ENCODE results near the gene PRICKLE2. TPM values are rescaled to one million over a fixed set of nuclear protein-coding genes. Genes with fewer than 3 reads are reported as not detected.

Gene PRICKLE2
- total RNA-seq, 1 donor from 2014 or later = 56.1 TPM

DNA sequence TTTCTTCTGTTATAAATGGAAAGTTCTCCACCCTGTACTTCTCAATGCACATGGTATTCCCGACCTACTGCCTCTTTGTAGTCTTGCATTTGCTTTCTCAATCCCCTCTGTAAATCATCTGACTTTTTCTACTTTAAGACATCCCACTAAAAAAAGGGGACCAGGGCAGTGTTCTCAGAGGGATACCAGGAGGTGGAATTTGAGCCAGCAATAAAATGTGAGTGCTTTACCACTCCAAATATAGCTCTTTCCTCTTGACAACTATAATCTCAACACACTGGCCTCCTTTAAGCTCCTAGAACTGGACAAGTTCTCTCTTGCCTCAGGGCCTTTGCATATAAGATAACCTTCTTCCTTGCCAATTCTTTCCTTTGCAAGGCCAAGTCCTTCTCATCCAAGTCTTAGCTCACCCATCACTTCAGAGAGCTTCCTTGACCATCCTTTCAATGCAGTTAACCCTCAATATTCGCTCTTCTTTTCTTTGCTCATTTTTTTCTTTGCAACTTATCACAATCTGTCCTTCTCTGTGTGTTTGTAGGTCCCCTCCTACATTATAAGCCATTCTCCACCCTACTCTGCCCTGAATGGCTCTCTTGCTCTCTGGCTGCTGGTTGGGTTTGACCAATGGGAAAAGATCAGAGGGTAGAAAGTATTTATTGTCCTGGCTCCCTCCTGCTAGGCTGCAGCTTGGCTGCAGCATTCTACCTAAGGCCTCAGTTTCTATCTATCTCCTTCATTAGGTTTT lies 93.4 kb downstream of the PRICKLE2 start:
- DNase-seq (ENCODE audit: low read depth) = no peak

DNA sequence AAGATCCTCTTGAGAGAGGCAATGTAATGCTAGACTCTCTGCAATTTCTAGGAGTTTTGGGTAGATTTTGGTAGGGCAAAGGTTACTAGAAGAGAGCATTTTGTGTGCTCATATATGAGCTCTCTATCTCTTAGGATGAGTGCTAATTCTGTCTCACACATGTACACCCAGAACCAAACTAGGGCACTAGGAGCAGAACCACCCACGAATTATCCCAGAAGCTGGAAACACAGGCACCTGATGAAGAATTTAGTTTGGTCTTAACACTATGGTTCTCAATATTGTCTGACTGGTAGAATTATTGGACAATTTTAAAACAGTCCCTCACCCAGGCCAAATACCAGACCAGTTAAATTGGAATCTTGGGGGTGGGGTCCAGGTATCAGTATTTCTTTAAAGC lies 94.8 kb downstream of the PRICKLE2 start:
- no peak for DNase-seq (ENCODE audit: low read depth)

DNA sequence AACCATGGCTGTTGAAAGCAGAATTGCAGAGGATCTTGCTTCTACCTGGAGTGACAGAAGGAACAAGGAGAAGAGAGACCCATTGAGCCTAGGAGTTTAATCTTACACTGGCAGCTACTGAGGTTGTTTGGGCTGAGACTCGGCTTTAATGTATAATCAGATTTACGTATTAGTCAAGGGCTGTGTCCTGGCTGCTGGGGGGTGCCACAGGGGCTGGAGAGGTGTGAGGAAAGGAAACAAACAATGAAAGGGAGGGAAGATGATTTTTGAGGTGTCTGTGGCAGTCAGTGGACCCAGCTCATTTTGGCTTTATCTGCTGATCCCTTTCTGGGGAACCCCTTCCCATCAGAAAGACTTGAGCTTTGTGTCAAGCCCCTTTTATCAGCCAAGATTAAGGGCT lies 95.7 kb downstream of the PRICKLE2 start:
- no peak for DNase-seq (ENCODE audit: low read depth)

DNA sequence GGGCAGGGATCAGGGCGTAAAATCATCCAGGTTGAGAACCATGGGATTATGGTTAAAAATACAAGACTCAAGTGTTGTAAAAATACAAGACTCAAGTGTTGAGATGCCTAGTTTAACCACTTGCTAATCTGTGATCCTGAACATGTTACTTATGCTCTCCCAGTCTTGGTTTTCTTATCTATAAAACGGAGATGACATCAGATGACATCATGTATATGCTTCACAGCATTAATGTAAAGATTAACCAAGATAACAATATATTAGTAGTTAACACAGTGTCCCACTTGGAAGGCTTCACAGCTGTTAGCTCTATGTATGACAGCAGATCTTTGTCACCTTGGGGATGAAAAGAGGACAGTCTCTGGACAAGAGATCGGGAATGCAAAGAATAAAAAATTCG lies 96.2 kb downstream of the PRICKLE2 start:
- DNase-seq (ENCODE audit: low read depth) = no peak

DNA sequence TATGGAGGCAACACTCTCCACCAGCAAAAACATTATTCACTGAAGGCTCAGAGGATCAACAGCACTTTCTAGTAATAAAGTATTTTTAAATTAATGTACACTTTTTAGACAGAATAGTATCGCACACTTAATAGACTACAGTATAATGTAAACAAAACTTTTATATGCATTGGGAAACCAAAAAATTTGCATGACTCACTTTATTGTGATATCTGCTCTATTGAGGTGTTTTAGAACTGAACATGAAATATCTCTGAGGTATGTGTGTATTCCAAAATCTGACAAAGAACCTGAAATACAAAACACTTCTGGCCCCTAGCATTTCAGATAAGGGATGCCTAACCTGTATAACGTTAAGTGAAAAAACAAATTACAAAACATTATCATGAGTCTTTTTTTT lies 99.7 kb downstream of the PRICKLE2 start:
- no peak for DNase-seq (ENCODE audit: low read depth)

DNA sequence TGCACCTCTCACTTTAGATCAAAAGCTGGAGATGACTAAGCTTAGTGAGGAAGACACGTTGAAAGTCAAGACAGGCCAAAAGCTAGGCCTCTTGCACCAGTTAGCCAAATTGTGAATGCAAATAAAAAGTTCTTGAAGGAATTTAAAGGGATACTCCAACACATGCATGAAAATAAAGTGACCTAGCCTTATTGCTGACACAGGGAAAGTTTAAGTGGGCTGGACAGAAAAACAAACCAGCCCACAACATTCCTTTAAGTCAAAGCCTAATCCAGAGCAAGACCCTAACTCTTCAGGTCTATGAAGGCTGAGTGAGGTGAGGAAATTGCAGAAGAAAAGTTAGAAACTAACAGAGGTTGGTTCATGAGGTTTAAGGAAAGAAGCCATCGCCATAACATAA lies 101.3 kb downstream of the PRICKLE2 start:
- DNase-seq (ENCODE audit: low read depth) = no peak

DNA sequence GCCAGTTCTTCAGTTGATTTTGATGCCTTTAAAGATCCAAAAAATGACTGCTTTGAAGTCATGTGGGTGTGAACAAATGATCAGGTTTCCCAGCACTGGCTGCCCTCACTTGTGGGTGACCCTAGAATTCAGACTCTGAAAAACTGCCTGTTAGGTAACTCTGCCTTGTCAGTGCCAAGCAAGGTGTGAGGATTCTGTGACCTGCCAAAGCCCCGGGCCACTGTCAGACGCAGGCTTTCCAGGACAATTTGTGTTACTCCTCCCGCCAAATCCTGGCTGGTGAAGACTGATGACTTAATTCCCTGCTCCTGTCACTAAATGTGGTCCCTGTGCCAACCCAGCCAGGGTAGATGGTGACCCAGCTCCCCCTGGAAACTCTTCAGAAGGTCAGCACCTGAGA lies 102.8 kb downstream of the PRICKLE2 start:
- no peak for DNase-seq (ENCODE audit: low read depth)

DNA sequence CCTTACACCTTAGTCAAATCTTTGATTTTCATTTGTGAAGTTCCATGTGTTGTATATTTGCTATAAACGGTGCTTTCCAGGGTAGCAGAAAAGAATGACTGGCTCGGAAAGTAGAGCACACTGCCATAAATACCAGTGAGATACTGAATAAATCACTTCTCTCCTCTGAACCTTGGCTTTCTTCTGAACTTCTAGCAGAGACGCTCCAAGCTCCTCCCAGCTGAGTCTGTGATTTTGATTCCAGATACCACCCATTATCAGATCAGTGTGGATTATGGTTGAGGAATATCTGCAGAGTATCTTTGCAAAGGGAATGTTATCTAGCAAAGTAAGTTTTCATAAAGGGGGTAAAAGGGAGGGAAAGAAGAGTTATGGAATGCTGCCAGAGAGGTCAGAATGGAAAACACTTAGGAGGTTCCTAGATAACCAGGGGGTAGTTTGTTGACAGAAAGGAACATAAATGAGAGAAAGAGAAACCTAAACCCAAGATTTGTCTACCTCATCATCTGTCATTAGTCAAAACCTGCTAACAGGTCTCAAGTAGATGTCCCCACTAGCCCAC lies 103.4 kb downstream of the PRICKLE2 start:
- DNase-seq (ENCODE audit: low read depth) = no peak

DNA sequence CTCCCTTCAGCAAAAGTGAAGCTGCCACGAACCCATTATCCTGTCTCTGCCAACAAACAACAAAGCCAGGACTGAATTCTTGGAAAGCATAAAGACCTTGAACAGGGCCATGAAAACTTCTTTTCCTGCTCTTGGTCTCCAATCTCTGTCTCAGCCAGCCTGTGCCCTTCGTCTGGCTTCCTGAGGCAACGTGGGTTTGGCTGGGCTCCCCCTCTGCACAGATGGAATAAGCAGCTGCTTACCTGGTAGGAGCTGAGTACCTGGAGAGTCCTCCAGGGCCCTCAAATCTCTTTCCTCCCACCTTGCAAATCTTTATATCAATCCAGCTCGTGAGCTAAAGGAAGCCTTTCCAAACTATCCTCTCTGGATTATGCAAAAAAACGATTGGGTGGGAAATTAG lies 104.4 kb downstream of the PRICKLE2 start:
- no peak for DNase-seq (ENCODE audit: low read depth)

DNA sequence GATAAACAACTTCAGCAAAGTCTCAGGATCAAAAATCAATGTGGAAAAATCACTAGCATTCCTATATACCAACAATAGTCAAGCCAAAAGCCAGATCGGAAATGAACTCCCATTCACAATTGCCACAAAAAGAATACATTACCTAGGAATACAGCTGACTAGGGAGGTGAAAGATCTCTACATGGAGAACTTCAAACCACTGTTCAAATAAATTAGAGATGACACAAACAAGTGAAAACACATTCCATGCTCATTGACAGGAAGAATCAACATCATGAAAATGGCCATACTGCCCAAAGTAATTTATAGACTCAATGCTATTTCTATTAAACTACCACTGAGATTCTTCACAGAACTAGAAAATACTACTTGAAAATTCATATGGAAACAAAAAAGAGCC lies 107.8 kb downstream of the PRICKLE2 start:
- no peak for DNase-seq (ENCODE audit: low read depth)

DNA sequence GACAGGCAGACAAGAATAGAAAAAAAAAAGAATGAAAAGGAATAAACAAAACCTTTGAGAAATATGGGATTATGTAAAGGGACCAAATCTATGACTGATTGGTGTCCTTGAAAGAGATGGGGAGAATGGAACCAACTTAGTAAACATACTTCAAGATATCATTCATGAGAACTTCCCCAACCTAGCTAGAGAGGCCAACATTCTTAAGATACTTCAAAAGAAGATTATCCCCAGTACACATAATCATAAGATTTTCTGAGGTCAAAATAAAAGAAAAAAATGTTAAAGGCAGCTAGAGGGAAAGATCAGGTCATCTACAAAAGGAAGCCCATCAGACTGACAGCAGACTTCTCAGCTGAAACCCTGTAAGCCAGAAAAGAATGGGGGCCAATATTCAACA lies 110.6 kb downstream of the PRICKLE2 start:
- DNase-seq (ENCODE audit: low read depth) = no peak

DNA sequence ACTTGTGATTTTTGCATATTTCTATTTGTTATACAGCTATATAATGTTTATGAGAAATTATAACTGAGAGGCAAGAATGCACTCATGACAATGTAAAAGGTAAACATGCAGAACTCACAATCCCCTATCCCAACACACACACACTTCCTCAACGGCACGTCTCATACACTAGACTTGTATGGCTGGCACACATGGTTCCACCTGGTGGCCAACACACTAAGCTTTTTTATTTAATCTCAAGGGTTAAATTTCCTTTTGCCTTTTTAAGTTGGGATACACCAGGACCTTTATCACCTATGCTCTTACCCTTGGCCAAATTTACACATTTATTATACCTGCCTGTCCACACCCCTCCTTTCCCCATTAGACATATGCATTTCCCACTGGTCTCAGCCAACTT lies 113.4 kb downstream of the PRICKLE2 start:
- DNase-seq (ENCODE audit: low read depth) = no peak

DNA sequence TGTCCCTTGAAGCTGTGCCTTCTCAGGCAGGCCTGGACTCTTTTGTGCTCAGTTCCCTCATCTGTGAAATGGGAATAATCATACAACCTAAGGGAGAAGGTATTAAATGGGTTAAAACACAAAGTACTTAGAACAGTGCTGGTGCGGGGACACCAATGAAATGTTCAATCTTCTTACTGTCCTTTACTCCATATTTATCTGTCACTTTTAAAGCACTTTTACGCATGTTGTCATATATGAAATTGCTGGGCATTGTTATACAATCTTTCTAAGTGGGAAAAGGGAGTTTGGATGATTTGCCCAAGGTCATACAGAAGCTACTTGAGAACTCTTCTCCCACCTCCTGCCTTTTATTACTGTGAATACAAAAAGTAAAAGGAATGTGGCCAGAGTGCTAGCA lies 114.2 kb downstream of the PRICKLE2 start:
- no peak for DNase-seq (ENCODE audit: low read depth)

DNA sequence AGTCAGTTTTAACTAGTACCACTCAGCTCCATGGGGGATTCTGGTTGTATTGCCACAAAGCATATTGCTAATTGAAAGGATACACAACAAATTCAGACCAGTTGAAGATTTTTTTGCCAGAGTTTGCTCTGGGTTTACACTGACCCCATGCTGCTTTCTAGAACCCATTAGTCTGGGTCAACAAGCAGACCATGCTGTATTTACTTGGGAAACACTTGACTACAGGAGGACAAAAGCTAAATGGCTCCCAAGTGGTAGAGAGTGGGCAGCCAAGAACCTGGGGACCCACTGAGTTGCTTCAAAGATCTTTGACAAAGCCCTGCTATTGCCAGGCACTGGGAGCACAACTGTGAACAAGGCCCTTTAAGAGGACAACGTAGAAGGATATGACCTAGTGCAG lies 115.2 kb downstream of the PRICKLE2 start:
- DNase-seq (ENCODE audit: low read depth) = no peak

DNA sequence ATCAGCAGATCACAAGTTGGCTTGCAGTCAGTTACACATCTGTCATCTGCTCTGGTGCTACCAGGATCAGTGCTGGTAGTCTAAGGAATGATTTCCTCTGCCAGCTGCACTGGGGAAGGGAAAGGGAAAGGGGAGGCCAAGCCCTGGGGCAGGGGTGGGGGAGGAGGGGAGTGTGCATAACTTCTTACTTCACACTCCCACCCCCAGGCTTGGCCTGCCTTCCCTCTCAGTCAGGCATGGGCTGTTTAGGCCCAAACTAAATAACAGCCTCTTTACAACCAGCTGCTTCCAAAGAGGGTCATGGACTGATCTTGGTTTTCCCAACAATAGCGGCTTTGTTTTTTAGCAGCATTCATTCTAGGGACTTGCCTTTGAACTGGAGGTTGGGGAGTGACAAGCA lies 115.8 kb downstream of the PRICKLE2 start:
- DNase-seq (ENCODE audit: low read depth) = peak; percentile 77

DNA sequence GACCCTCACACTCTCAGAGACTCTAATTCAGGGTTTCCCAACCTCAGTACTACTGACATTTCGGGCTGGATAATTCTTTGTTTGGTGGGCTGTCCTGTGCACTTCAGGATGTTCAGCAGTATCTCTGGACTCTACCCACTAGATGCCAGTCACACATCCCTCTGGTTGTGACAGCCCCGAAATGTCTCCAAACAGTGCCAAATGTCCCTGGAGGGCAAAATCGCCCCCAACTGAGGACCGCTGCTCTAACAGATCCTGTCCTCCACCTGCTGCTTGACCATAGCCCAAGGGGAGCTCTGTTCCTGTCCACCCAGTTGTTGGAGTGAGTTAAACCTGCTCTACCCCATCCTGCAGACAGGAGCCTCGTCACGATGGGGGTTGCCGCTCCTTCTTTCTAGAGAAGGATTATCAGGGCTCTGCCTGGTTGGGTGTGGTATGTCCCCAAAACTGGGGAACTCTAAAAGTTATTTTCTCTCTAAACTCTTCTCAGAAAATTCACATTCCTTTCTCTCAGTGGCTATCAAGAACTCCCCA lies 116.4 kb downstream of the PRICKLE2 start:
- no peak for DNase-seq (ENCODE audit: low read depth)

DNA sequence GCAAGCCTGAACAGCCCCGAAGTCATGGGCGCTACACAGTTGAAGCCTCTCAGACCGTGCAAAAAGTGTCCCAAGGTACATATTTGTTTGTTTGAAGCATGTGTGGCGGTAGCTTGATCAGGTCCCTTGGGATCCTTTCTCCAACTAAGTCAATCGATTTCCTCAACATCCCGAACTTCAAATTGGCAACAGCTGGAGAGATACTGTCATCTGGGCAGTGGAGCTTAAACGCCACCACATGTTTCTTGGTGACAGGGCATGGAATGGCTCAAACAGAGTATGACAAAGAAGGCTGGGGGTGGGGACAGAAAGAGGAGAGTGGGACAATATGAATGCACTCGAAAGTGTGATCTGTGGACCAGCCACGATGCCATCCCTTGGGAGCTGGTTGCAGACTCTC lies 117.0 kb downstream of the PRICKLE2 start:
- DNase-seq (ENCODE audit: low read depth) = no peak

DNA sequence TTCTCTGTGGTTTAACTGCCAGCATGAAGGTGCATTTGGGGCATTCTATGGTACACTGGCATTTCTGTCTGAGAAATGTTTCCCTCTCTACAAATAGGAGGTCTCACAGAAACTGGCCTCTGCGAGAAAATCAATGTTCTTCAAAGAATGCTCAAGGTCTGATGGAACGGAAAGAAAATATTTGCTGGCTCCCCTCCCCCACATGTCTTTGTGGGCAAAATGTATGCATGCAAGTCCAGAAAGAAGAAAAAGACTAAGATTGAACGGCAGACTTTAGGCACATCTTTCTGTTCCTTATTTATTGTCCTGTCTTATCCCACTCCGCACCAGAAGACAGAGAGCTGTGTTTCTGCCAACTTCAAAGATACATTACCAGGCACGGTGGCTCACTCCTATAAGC lies 118.1 kb downstream of the PRICKLE2 start:
- no peak for DNase-seq (ENCODE audit: low read depth)

DNA sequence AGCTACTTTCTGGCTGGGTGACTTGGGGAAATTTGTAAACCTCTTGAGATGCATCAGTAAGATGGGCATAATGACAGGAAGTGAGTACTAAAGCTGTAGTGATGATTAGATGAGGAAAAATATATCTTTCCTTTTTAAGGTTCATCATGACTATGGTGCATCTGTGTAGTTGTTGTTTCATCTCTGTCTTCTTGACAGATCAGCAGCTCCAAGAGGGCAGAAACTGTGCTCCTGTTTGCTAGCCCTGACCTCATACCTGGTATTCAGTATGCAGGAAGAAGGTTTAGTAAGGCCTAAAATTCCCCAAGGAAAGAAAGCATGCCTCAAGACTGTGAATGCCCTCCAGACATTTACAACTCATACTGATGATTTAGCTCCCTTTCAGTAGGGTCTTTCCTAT lies 119.5 kb downstream of the PRICKLE2 start:
- peak; percentile 21 for DNase-seq (ENCODE audit: low read depth)

DNA sequence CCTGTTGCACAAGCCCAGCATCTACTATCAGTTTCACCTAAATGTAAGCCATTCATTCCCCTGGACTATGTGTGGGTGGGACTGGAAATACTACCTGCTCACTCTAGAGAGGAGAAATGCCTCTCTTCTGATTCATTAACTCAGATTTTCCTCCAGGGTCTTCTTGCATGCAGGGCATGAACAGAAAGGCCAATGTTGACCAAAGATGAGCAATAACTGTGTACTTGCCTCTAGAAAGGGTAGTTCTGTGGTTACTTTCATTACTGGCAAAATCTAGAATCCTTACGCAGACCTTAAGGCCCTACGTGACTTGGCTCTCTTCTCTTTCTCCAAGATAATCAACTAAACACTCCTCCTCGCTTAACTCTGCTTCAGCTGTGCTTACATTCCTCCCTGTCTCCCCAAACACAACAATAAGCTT lies 120.6 kb downstream of the PRICKLE2 start:
- DNase-seq (ENCODE audit: low read depth) = peak; percentile 97

DNA sequence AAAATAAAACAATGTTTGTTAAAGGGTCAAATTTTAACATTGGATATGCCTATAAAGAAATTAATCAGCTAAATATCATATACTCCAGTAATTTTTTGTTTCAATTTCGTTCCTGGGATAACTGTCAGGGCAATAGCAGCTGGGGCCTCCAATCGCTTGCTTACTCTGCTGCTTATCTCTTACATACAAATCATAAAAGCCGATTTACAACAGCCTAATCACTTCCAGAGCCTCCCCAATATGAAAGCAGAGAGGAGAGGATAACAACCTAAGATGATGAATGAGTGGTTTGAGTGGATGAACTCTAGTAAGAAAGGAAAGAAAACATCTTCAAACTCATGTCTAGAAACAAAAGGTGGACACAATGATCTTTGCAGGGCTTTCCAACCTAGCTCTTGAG lies 121.3 kb downstream of the PRICKLE2 start:
- DNase-seq (ENCODE audit: low read depth) = no peak

DNA sequence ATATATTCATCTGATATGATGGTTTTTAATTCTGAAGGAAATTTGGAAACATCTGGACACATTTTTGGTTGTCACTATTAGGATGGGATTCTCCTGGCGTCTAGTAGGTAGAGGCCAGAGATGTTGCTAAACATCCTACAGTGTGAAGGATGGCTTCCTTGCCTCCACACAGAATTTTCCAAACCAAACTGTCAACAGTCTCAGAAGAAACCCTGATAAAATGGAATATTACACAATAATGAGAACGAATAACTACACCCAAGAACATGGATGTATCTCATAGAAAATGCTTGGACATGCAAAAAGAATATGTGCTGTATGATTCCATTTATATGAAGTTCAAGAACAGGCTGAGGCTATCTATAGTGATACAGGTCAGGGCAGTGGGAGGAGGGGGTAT lies 122.1 kb downstream of the PRICKLE2 start:
- no peak for DNase-seq (ENCODE audit: low read depth)

DNA sequence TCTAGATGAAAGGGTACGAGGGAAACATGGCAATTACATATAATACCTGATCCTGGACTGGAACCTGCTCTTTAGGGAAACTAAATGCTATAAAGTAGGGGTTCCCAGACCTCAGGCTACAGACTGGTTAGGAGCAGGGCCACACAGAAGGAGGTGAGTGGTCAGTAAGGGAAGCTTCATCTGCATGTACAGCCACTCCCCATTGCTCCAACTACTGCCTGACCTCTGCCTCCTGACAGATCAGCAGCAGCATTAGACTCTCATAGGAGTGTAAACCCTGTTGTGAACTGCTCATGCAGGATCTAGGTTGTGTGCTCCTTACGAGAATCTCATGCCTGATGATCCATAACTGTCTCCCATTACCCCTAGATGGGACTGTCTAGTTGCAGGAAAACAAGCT lies 123.1 kb downstream of the PRICKLE2 start:
- no peak for DNase-seq (ENCODE audit: low read depth)

DNA sequence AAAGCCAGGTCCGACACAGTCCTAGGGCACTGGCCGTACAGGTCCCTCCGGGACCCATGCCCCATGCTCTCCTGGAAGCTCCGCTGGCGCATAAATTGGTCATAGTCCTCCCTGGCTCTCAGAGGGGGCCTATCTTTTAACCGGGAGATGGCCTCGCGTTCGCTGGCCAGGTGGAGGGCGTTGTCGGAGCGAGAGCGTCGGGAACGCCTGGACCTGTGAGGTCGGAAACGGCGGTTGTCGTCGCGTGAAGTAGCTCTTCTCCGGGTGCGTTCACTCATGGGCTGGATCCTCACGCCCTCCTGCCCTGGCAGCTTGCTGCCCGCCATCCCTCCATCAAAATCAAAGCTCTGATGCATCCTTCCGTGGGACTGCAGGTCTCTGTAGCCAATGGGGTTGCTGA lies 126.0 kb downstream of the PRICKLE2 start:
- no peak for DNase-seq (ENCODE audit: low read depth)

Measured in renal cortical epithelial cell (primary cell).